DMS114 treated with DMSO at 0.1 percent for 48 hours (cell line): ENCODE results near the gene PIEZO2.
"Not testable (repeated sequence)": the region's sequence is repeated elsewhere in the genome, so short reads cannot be mapped to it uniquely, and the experiment has no call there.

Experiments used
- DNase-seq: peaks from one replicate; lab custom pipeline; 2025; ENCODE audit not compliant: unreplicated experiment; lab: John Stamatoyannopoulos, UW

Gene PIEZO2

GRCh38 chr18:10850840-10851239 lies 298.5 kb downstream of the PIEZO2 start:
- no peak for DNase-seq

GRCh38 chr18:10850216-10850615 lies 299.2 kb downstream of the PIEZO2 start:
- no peak for DNase-seq

- DNase-seq, result no peak
Measured at GRCh38 chr18:10847907-10848306, 301.5 kb downstream of the PIEZO2 start.

GRCh38 chr18:10847408-10847790 lies 302.0 kb downstream of the PIEZO2 start:
- no peak for DNase-seq

GRCh38 chr18:10846657-10847407 lies 302.5 kb downstream of the PIEZO2 start:
- no peak for DNase-seq

- not testable (repeated sequence) for DNase-seq
Measured at GRCh38 chr18:10846035-10846434, 303.3 kb downstream of the PIEZO2 start.

GRCh38 chr18:10843565-10843964 lies 305.8 kb downstream of the PIEZO2 start:
- DNase-seq, result no peak

GRCh38 chr18:10842861-10843260 lies 306.5 kb downstream of the PIEZO2 start:
- no peak for DNase-seq

GRCh38 chr18:10842371-10842770 lies 307.0 kb downstream of the PIEZO2 start:
- no peak for DNase-seq

GRCh38 chr18:10841203-10841602 lies 308.2 kb downstream of the PIEZO2 start:
- DNase-seq, result no peak

GRCh38 chr18:10840743-10841142 lies 308.6 kb downstream of the PIEZO2 start:
- no peak for DNase-seq

- DNase-seq, result no peak
Measured at GRCh38 chr18:10839421-10839820, 309.9 kb downstream of the PIEZO2 start.

GRCh38 chr18:10838553-10838952 lies 310.8 kb downstream of the PIEZO2 start:
- no peak for DNase-seq

- DNase-seq, result no peak
Measured at GRCh38 chr18:10834128-10834815, 315.1 kb downstream of the PIEZO2 start.

GRCh38 chr18:10833656-10834055 lies 315.7 kb downstream of the PIEZO2 start:
- no peak for DNase-seq

GRCh38 chr18:10826400-10826799 lies 323.0 kb downstream of the PIEZO2 start:
- no peak for DNase-seq

GRCh38 chr18:10822456-10822855 lies 326.9 kb downstream of the PIEZO2 start:
- DNase-seq, result no peak

GRCh38 chr18:10820681-10821080 lies 328.7 kb downstream of the PIEZO2 start:
- DNase-seq, result no peak

GRCh38 chr18:10814336-10814735 lies 335.0 kb downstream of the PIEZO2 start:
- DNase-seq, result no peak

- no peak for DNase-seq
Measured at GRCh38 chr18:10805587-10806118, 343.7 kb downstream of the PIEZO2 start.

- DNase-seq, result no peak
Measured at GRCh38 chr18:10804126-10804525, 345.2 kb downstream of the PIEZO2 start.
